H1 (cell line): ENCODE results near the gene LMO2. TPM values are rescaled to one million over a fixed set of nuclear protein-coding genes. Genes with fewer than 3 reads are reported as not detected.

Experiments
- CTCF ChIA-PET: fragments of 300-600 bp; sonication (Branson Sonifier 250); formaldehyde crosslinking; loops from one replicate; lab custom pipeline; 2021; ENCODE audit not compliant: partially characterized antibody; lab: Charles Lee
- POLR2A ChIA-PET: fragments of 300-600 bp; sonication (Branson Sonifier 250); formaldehyde crosslinking; loops from one replicate; lab custom pipeline; 2021; ENCODE audit warnings: inconsistent platforms; ENCODE audit not compliant: partially characterized antibody; lab: Charles Lee
- DNase-seq, 2 experiments: peaks; one replicate each; pipeline versions ENCODE4 v3.0.0 to v3.0.0-alpha.2; 2010 to 2022; ENCODE audit warnings: low spot score in 2 of 2, low read depth in 1 of 2, mixed read lengths in 1 of 2
- FAIRE-seq: peaks from 2 replicates; lab custom pipeline; 2011; peaks lifted over from hg19 to GRCh38; lab: Jason Lieb, UNC
- H2AFZ ChIP-seq: 2 replicates; pipeline ENCODE4 v1.8.1; 2012; ENCODE audit warnings: low read length, inconsistent platforms
- H2AK5ac ChIP-seq: 2 replicates; pipeline ENCODE4 v1.6.1; 2013; ENCODE audit warnings: low read depth, low read length
- H2BK120ac ChIP-seq: replicated peaks from 2 replicates; pipeline ENCODE3; 2013; ENCODE audit warnings: low read depth, low read length, inconsistent platforms
- H2BK12ac ChIP-seq: 2 replicates; pipeline ENCODE4 v1.6.1; 2013; ENCODE audit warnings: low read depth, low read length
- H2BK15ac ChIP-seq: 2 replicates; pipeline ENCODE4 v1.6.1; 2013; ENCODE audit warnings: low read length
- H2BK20ac ChIP-seq: 2 replicates; pipeline ENCODE4 v1.6.1; 2013; ENCODE audit warnings: low read length
- H2BK5ac ChIP-seq: 2 replicates; pipeline ENCODE4 v1.6.1; 2013; ENCODE audit warnings: low read depth, low read length
- H3K14ac ChIP-seq: 2 replicates; pipeline ENCODE4 v1.6.1; 2013; ENCODE audit warnings: inconsistent platforms; ENCODE audit not compliant: insufficient read length
- H3K18ac ChIP-seq: 2 replicates; pipeline ENCODE4 v1.6.1; 2013; ENCODE audit warnings: low read length; ENCODE audit errors: extremely low read depth
- H3K23ac ChIP-seq: 2 replicates; pipeline ENCODE4 v1.6.1; 2013; ENCODE audit warnings: inconsistent platforms; ENCODE audit not compliant: insufficient read length
- H3K23me2 ChIP-seq: 2 replicates; pipeline ENCODE4 v1.6.1; 2013; ENCODE audit warnings: low read depth, low read length
- H3K27ac ChIP-seq: 2 replicates; pipeline ENCODE4 v1.6.1; 2011; ENCODE audit warnings: low read depth, low read length, inconsistent platforms
- H3K27me3 ChIP-seq, 4 experiments: replicated peaks in 1 of 4; 1 replicate in 1 of 4; 2 replicates in 3 of 4; pipeline versions ENCODE4 v1.6.1 to v1.8.1; 2011 to 2013; ENCODE audit warnings: low read length in 3 of 4, mild to moderate bottlenecking in 3 of 4, inconsistent platforms in 2 of 4, mixed read lengths in 2 of 4, moderate library complexity in 1 of 4; ENCODE audit not compliant: control insufficient read depth in 3 of 4, insufficient read depth in 3 of 4; ENCODE audit errors: extremely low read depth in 1 of 4
- H3K36me3 ChIP-seq, 4 experiments: 2 replicates each; pipeline versions ENCODE4 v1.6.1 to v1.8.1; 2011 to 2013; ENCODE audit warnings: mild to moderate bottlenecking in 4 of 4, low read length in 3 of 4, moderate library complexity in 2 of 4, control low read depth in 1 of 4, inconsistent platforms in 1 of 4; ENCODE audit not compliant: insufficient read depth in 4 of 4, control insufficient read depth in 2 of 4
- H3K4ac ChIP-seq: replicated peaks from 2 replicates; pipeline ENCODE3; 2013; ENCODE audit warnings: low read length, low read depth, mixed read lengths, inconsistent platforms; ENCODE audit not compliant: insufficient read length
- H3K4me1 ChIP-seq, 4 experiments: replicated peaks in 1 of 4; 1 replicate in 1 of 4; 2 replicates in 3 of 4; pipeline versions ENCODE4 v1.6.1 to v1.8.1; 2011 to 2013; ENCODE audit warnings: low read length in 3 of 4, inconsistent platforms in 2 of 4, mixed read lengths in 1 of 4; ENCODE audit not compliant: insufficient read depth in 4 of 4, control insufficient read depth in 3 of 4
- H3K4me2 ChIP-seq, 2 experiments: 2 replicates each; pipeline versions ENCODE4 v1.6.1 to v1.8.1; 2011 to 2013; ENCODE audit warnings: low read depth in 2 of 2, low read length in 2 of 2, control low read depth in 1 of 2, inconsistent platforms in 1 of 2, mild to moderate bottlenecking in 1 of 2; ENCODE audit not compliant: insufficient read depth in 1 of 2
- H3K4me3 ChIP-seq, 4 experiments: fragments of 200-600, 300-600 bp in 1 of 4; sonication (generic), shearing (Covaris generic), sonication (Bioruptor Twin) in 1 of 4; 2 replicates each; pipeline versions ENCODE4 v1.5.1 to v1.8.1; 2011 to 2016; ENCODE audit warnings: low read length in 4 of 4, low read depth in 3 of 4, control low read depth in 2 of 4, inconsistent platforms in 2 of 4, mild to moderate bottlenecking in 2 of 4, mixed read lengths in 1 of 4, moderate library complexity in 1 of 4; ENCODE audit not compliant: insufficient read depth in 2 of 4; ENCODE audit errors: extremely low read depth in 1 of 4
- H3K56ac ChIP-seq: replicated peaks from 2 replicates; pipeline ENCODE3; 2013; ENCODE audit warnings: low read depth, mild to moderate bottlenecking, mixed read lengths, low read length, inconsistent platforms; ENCODE audit not compliant: insufficient read length
- H3K79me1 ChIP-seq: 2 replicates; pipeline ENCODE4 v1.6.1; 2013; ENCODE audit warnings: low read depth, low read length, control low read depth
- H3K79me2 ChIP-seq, 2 experiments: 2 replicates each; pipeline versions ENCODE4 v1.6.1 to v1.8.1; 2012 to 2013; ENCODE audit warnings: low read length in 2 of 2, mild to moderate bottlenecking in 2 of 2, inconsistent platforms in 1 of 2; ENCODE audit not compliant: insufficient read depth in 2 of 2, control insufficient read depth in 1 of 2
- H3K9ac ChIP-seq, 4 experiments: replicated peaks in 1 of 4; 1 replicate in 1 of 4; 2 replicates in 3 of 4; pipeline versions ENCODE4 v1.6.1 to v1.8.1; 2011 to 2013; ENCODE audit warnings: low read depth in 3 of 4, low read length in 3 of 4, control low read depth in 2 of 4, mild to moderate bottlenecking in 2 of 4, moderate library complexity in 2 of 4, inconsistent platforms in 1 of 4; ENCODE audit errors: extremely low read depth in 1 of 4
- H3K9me3 ChIP-seq, 2 experiments: 2 replicates each; pipeline versions ENCODE4 v1.6.1 to v1.8.1; 2012 to 2013; ENCODE audit warnings: mild to moderate bottlenecking in 2 of 2, moderate library complexity in 2 of 2, control low read depth in 1 of 2, inconsistent platforms in 1 of 2, low read depth in 1 of 2, low read length in 1 of 2, mixed read lengths in 1 of 2; ENCODE audit not compliant: insufficient read depth in 2 of 2
- H4K20me1 ChIP-seq, 2 experiments: replicated peaks in 1 of 2; 2 replicates each; pipeline versions ENCODE3 to v1.8.1; 2011 to 2013; ENCODE audit warnings: inconsistent platforms in 2 of 2, low read length in 2 of 2, mild to moderate bottlenecking in 1 of 2; ENCODE audit not compliant: insufficient read depth in 2 of 2, control insufficient read depth in 1 of 2
- H4K5ac ChIP-seq: 2 replicates; pipeline ENCODE4 v1.6.1; 2013; ENCODE audit warnings: low read length, low read depth, mixed read lengths, inconsistent platforms; ENCODE audit not compliant: insufficient read length
- H4K8ac ChIP-seq: 2 replicates; pipeline ENCODE4 v1.8.0; 2013; ENCODE audit warnings: mild to moderate bottlenecking, moderate library complexity, low read length, inconsistent platforms; ENCODE audit not compliant: insufficient read depth; ENCODE audit errors: extremely low read depth
- H4K91ac ChIP-seq: replicated peaks from 2 replicates; pipeline ENCODE3; 2013; ENCODE audit warnings: low read length, mixed read lengths, inconsistent platforms; ENCODE audit not compliant: insufficient read length
- JUN ChIP-seq: IDR thresholded peaks from 2 replicates; pipeline ENCODE4 v1.6.1; 2011; ENCODE audit warnings: low read depth, mild to moderate bottlenecking, improper control_type of control experiment, low read length
- KDM5A ChIP-seq: fragments of 200-600 bp; IDR thresholded peaks from 2 replicates; pipeline ENCODE4 v1.7.1; 2012; ENCODE audit warnings: mild to moderate bottlenecking, low read length, inconsistent platforms, mixed read lengths
- NANOG ChIP-seq: IDR thresholded peaks from 2 replicates; pipeline ENCODE4 v1.6.1; 2011; ENCODE audit warnings: low read length, low read depth, mild to moderate bottlenecking, inconsistent platforms; ENCODE audit not compliant: insufficient read depth, poor library complexity, severe bottlenecking
- POLR2A ChIP-seq, 2 experiments: IDR thresholded peaks; 1 replicate in 1 of 2; 2 replicates in 1 of 2; pipeline ENCODE4 v1.6.1; 2011; ENCODE audit warnings: low read depth in 2 of 2, low read length in 2 of 2, mild to moderate bottlenecking in 2 of 2; ENCODE audit errors: control extremely low read depth in 1 of 2
- RXRA ChIP-seq: IDR thresholded peaks from 2 replicates; pipeline ENCODE4 v1.6.1; 2011; ENCODE audit warnings: low read depth, mild to moderate bottlenecking, low read length, moderate library complexity; ENCODE audit not compliant: insufficient read depth
- SIX5 ChIP-seq: IDR thresholded peaks from 2 replicates; pipeline ENCODE4 v1.6.1; 2011; ENCODE audit warnings: mild to moderate bottlenecking, low read depth, low read length
- SRF ChIP-seq: IDR thresholded peaks from 2 replicates; pipeline ENCODE4 v1.6.1; 2011; ENCODE audit warnings: mild to moderate bottlenecking, low read depth, low read length, moderate library complexity
- SUZ12 ChIP-seq: fragments of 200-600 bp; sonication (generic); IDR thresholded peaks from 2 replicates; pipeline ENCODE4 v1.6.1; 2012; ENCODE audit warnings: mild to moderate bottlenecking, inconsistent platforms, low read length, moderate library complexity, mixed read lengths
- TAF1 ChIP-seq: IDR thresholded peaks from 2 replicates; pipeline ENCODE4 v1.6.1; 2011; ENCODE audit warnings: mild to moderate bottlenecking, low read depth, low read length
- TAF7 ChIP-seq: optimal IDR thresholded peaks from 2 replicates; pipeline ENCODE3; 2011; ENCODE audit warnings: low read depth, mild to moderate bottlenecking, inconsistent platforms, low read length, moderate library complexity, borderline replicate concordance
- TEAD4 ChIP-seq: IDR thresholded peaks from 2 replicates; pipeline ENCODE4 v1.6.1; 2012; ENCODE audit warnings: low read depth, low read length, inconsistent platforms, mixed read lengths
- YY1 ChIP-seq: IDR thresholded peaks from 2 replicates; pipeline ENCODE4 v1.6.1; 2011; ENCODE audit warnings: low read depth, mild to moderate bottlenecking, low read length
- WGBS, 2 experiments: shearing (Covaris generic) in 1 of 2; methylation state at CpG; one replicate each; pipeline versions ENCODE4 v1.1.6 to v1.1.7; 2013 to 2015; ENCODE audit warnings: low lambda C conversion rate in 2 of 2, mixed read lengths in 2 of 2, inconsistent platforms in 1 of 2, low coverage in 1 of 2, missing lambda C conversion rate in 1 of 2; ENCODE audit not compliant: insufficient replicate concordance in 2 of 2, insufficient coverage in 1 of 2, insufficient read length in 1 of 2; ENCODE audit errors: extremely low coverage in 1 of 2, missing lambda C conversion rate in 1 of 2; 5-methylcytosine and 5-hydroxymethylcytosine counted together
- polyA plus RNA-seq, 7 experiments: library from polyadenylated mRNA; depleted of rRNA in 3 of 7; stranded (reverse) in 5 of 7; unstranded in 2 of 7; fragments of >200 nt in 5 of 7; fragments of 200-250 nt in 2 of 7; gene quantifications; 1 replicate in 5 of 7; 2 replicates in 1 of 7; 4 replicates in 1 of 7; pipeline versions ENCODE4 v1.2.1 to v1.2.3, GENCODE V29; 2011 to 2013; ENCODE audit warnings: missing spikeins in 2 of 7, mixed read lengths in 2 of 7
- total RNA-seq: library from RNA; stranded (reverse); fragmentation: NEBNext Ultra II Directional; extraction: Animal tissue kit (Norgen Biotek cat#: 25700); gene quantifications from 2 replicates; pipeline ENCODE4 v1.2.1, GENCODE V29; 2021
- TF ChIP-seq, protein P1 (sequence below): IDR thresholded peaks from 2 replicates; pipeline ENCODE4 v1.6.1; 2012; ENCODE audit warnings: low read length, inconsistent platforms

The LMO2 gene
- total and polyA plus RNA-seq, 2 of the 8 experiments (the other 6 are each of a cell fraction or from before 2014, with no cell fraction given) = 1.6 to 2.7 TPM

DNA sequence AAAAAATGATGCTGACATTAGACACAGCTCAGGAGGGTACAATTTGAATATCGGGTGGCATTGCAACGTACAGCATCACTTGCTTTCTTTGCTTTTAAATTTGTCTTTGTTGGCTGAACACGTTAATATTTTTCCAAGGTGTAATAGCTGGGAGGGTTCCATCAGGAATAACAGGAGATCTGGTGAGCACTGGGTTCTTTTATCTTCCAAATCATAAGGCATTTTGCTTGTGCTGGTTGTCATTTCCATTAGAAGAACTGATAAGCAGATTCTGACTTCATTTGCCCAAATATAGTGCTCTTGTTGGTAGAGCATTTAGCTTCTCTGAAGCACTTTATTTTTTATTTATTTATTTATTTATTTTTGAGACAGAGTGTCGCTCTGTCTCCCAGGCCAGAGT lies 48.9 kb downstream of the LMO2 start:
- Histone ChIP-seq H2AK5ac (no peak overlapping the region), H3K27me3 (no peaks in the 10 kb centered on the region), H4K5ac (no peak overlapping the region), H2BK5ac (no peak overlapping the region), H2BK20ac (no peak overlapping the region), H2BK12ac (no peak overlapping the region), H3K9me3 (no peaks in the 10 kb centered on the region), H2BK15ac (no peak overlapping the region), H3K79me1 (no peaks in the 10 kb centered on the region), H3K18ac (no peak overlapping the region), H3K4me3 (no peak overlapping the region), H4K20me1 (no peaks in the 10 kb centered on the region), H3K9ac (no peak overlapping the region), H3K36me3 (no peaks in the 10 kb centered on the region), H2AFZ (0 out of 2 replicates have a peak overlapping the region, but pooled peaks have one; percentile 36), H3K27ac (no peak overlapping the region), H4K91ac (no peak overlapping the region), H3K23me2 (no peaks in the 10 kb centered on the region), H3K4me2 (no peak overlapping the region), H3K23ac (no peak overlapping the region), H3K14ac (no peak overlapping the region), H3K56ac (no peak overlapping the region), H2BK120ac (no peak overlapping the region), H4K8ac (no peak overlapping the region), H3K79me2 (no peaks in the 10 kb centered on the region), H3K4me1 (peaks cover 0 to 3% (median 0%) of the 10 kb centered on the region in 4 experiments; a peak in 1 of 7 replicates), H3K4ac (no peak overlapping the region)
- DNase-seq (no peak), FAIRE-seq (no peak)
- CTCF ChIA-PET = interaction anchor here (0.6 to 1.9 kb wide), 6 partner anchors 9 to 145 kb away, joined by 3 to 8 read pairs (median 4); no protein-coding TSS in a partner anchor
- 91% methylated on average over 4 of the region's 4 CpGs; no CpG with 5 or more reads in 1 of the 2 experiments for WGBS, 2 experiments
- POLR2A ChIA-PET = no interaction called here
- TF ChIP-seq TAF7 (no peak), KDM5A (no peak), NANOG (no peak), TAF1 (no peak), SIX5 (no peak), POLR2A (IDR thresholded peaks at IDR 0.05; ENCODE audit: control extremely low read depth in 1 of 2, low read depth in 2 of 2, low read length in 2 of 2) (no peak), YY1 (no peak), TEAD4 (no peak), RXRA (no peak), JUN (no peak), SRF (no peak), SUZ12 (no peak)
- TF ChIP-seq, protein P1, sequence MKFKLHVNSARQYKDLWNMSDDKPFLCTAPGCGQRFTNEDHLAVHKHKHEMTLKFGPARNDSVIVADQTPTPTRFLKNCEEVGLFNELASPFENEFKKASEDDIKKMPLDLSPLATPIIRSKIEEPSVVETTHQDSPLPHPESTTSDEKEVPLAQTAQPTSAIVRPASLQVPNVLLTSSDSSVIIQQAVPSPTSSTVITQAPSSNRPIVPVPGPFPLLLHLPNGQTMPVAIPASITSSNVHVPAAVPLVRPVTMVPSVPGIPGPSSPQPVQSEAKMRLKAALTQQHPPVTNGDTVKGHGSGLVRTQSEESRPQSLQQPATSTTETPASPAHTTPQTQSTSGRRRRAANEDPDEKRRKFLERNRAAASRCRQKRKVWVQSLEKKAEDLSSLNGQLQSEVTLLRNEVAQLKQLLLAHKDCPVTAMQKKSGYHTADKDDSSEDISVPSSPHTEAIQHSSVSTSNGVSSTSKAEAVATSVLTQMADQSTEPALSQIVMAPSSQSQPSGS = no peak
